Measurements from ENCODE around the gene GAS7.

The GAS7 gene

DNA sequence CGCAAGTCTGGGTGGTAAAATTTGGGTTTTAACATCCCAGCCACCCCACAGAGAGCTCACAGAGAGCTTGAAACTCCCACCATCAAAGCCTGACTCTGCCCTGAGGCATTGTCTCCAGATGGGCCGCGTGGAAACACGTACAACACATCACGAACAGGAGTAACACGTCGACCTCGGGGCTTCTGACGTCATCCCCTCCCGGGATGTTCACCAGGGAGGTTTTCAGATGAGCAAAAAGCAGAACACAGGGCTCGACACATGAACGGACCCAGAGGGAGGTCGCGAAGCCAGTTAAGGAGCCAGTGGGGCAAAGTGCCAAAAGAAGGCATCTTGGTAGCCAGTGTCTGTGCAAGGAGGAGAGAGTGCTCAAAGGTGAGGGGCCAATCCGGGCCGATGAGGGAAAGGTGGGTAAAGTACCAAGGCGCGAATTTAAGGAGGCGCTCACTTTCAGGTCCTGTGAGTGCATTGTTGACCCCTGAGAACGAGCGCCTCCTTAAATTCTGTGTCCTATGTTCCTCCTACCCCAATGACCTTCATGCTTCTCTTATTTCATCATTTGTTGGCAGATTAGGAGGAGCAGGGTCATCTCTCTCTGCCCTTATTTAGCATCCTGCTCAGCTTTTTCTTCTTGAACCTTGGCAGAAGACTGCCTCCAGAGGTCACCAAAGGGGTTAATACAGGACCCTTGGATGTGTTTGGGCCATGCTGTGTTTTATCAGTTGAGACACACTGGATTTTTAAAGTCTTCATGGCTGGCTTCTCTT lies 298.9 kb downstream of the GAS7 start:
- DNase-seq: no peak
- Histone ChIP-seq H3K36me3 (replicated peaks) (no peaks in the 10 kb centered on the region), H3K27me3 (replicated peaks) (no peaks in the 10 kb centered on the region), H3K4me3 (ENCODE audit: low read depth, low read length) (no peak overlapping the region), H3K27ac (no peak overlapping the region)
- in situ Hi-C loops (cut with HindIII; ENCODE audit: low pct_ligation_motif_present, low sequenced_read_pairs): no loop called here
- TF ChIP-seq, protein P1, sequence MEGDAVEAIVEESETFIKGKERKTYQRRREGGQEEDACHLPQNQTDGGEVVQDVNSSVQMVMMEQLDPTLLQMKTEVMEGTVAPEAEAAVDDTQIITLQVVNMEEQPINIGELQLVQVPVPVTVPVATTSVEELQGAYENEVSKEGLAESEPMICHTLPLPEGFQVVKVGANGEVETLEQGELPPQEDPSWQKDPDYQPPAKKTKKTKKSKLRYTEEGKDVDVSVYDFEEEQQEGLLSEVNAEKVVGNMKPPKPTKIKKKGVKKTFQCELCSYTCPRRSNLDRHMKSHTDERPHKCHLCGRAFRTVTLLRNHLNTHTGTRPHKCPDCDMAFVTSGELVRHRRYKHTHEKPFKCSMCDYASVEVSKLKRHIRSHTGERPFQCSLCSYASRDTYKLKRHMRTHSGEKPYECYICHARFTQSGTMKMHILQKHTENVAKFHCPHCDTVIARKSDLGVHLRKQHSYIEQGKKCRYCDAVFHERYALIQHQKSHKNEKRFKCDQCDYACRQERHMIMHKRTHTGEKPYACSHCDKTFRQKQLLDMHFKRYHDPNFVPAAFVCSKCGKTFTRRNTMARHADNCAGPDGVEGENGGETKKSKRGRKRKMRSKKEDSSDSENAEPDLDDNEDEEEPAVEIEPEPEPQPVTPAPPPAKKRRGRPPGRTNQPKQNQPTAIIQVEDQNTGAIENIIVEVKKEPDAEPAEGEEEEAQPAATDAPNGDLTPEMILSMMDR (IDR thresholded peaks at IDR 0.05; ENCODE audit: low read depth, low read length, missing control alignments): no peak

GRCh38 chr17:9898812-9899211 lies 299.6 kb downstream of the GAS7 start:
- H3K36me3 ChIP-seq (replicated peaks): no peaks in the 10 kb centered on the region
- H3K27me3 ChIP-seq (replicated peaks): no peaks in the 10 kb centered on the region
- no peak for DNase-seq
- no peak overlapping the region for H3K4me3 ChIP-seq (ENCODE audit: low read depth, low read length)
- in situ Hi-C loops (cut with HindIII; ENCODE audit: low pct_ligation_motif_present, low sequenced_read_pairs): no loop called here
- no peak overlapping the region for H3K27ac ChIP-seq
- TF ChIP-seq, protein P1 (IDR thresholded peaks at IDR 0.05; ENCODE audit: low read depth, low read length, missing control alignments): no peak

DNA sequence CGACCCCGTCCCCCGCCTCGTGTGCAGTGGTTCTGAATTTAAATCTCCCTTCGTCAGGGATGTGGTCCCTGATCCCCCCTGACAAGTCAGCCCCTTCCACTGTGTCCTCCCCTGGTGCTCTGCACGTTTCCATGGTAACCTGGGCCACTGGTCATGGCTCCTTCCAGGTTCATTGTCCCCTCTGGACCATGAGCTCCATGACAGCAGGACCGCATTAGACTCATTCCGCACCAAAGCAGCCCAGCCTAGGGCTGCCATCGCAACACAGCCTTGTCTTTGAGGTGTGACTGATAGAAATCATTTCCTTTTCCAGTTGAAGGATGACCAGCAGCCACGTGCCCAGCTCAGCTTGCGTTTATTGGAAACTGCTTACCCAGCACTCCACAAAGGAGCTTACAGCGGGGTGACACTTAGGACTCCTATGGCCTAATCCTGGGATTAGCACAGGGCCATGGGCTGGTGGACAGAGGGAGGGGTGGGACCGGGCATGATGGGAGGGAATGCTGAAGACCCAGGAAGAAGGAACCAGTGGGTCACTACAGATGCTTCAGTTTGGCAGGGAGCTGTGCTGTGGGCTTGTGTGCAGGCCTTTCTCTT lies 300.9 kb downstream of the GAS7 start:
- in situ Hi-C loops (cut with HindIII; ENCODE audit: low pct_ligation_motif_present, low sequenced_read_pairs): no loop called here
- TF ChIP-seq, protein P1 (IDR thresholded peaks at IDR 0.05; ENCODE audit: low read depth, low read length, missing control alignments): no peak
- no peak overlapping the region for H3K4me3 ChIP-seq (ENCODE audit: low read depth, low read length)
- DNase-seq: no peak
- H3K27me3 ChIP-seq (replicated peaks): no peaks in the 10 kb centered on the region
- no peak overlapping the region for H3K27ac ChIP-seq
- no peaks in the 10 kb centered on the region for H3K36me3 ChIP-seq (replicated peaks)

GRCh38 chr17:9895923-9896322 lies 302.5 kb downstream of the GAS7 start:
- in situ Hi-C loops (cut with HindIII; ENCODE audit: low pct_ligation_motif_present, low sequenced_read_pairs): no loop called here
- no peak for DNase-seq
- Histone ChIP-seq H3K27me3 (replicated peaks) (no peaks in the 10 kb centered on the region), H3K36me3 (replicated peaks) (no peaks in the 10 kb centered on the region), H3K27ac (no peak overlapping the region), H3K4me3 (ENCODE audit: low read depth, low read length) (no peak overlapping the region)
- TF ChIP-seq, protein P1 (IDR thresholded peaks at IDR 0.05; ENCODE audit: low read depth, low read length, missing control alignments): no peak

DNA sequence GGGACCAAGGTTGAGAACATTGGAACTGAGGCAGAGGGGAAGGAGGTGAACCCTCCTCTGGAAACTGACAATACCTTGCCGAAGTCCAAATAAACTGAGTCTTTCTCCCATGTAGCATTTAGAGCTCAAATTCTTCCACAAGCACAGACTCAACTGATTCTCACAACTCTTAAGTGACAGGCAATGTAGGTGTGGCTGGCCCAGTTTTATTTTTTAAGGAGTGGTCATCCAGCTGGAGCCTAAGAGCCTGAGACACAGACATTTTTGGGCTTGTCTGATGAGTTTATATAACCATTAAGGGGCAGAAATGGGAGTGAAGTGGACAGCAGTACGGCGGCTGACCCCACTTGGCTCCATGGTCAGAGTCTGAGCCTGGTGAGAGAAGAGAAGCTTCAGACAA lies 304.2 kb downstream of the GAS7 start:
- H3K4me3 ChIP-seq (ENCODE audit: low read depth, low read length): no peak overlapping the region
- in situ Hi-C loops (cut with HindIII; ENCODE audit: low pct_ligation_motif_present, low sequenced_read_pairs): no loop called here
- TF ChIP-seq, protein P1 (IDR thresholded peaks at IDR 0.05; ENCODE audit: low read depth, low read length, missing control alignments): no peak
- H3K36me3 ChIP-seq (replicated peaks): no peaks in the 10 kb centered on the region
- no peak for DNase-seq
- H3K27ac ChIP-seq: no peak overlapping the region
- no peaks in the 10 kb centered on the region for H3K27me3 ChIP-seq (replicated peaks)

Data from brain microvascular endothelial cell (primary cell).